K562 (cell line): Measurements from ENCODE around the gene MYLIP. TPM values are rescaled to one million over a fixed set of nuclear protein-coding genes. Genes with fewer than 3 reads are reported as not detected.

ENCODE experiments used
- ATAC-seq: fragments of 200-7000 bp; cut with Tn5 transposase; 3 replicates; pipeline ENCODE4 v1.9.1; 2020; ENCODE audit warnings: moderate library complexity
- BruUV-seq: library from RNA; stranded (reverse); fragments of 400-500 nt; replicated peaks from 2 replicates; lab custom pipeline; 2021; lab: Mats Ljungman, UMichigan
- CTCF ChIA-PET: fragments of 300-600 bp; formaldehyde crosslinking; extraction: SDS; loops from one replicate; lab custom pipeline; 2021; ENCODE audit warnings: low intra/inter-chr PET ratio; lab: Yijun Ruan, JAX
- POLR2A ChIA-PET: fragments of 300-600, 350-650 bp; sonication (Branson Sonifier 250); formaldehyde crosslinking; extraction: SDS; loops from one replicate; lab custom pipeline; 2021; ENCODE audit warnings: antibody characterized with exemption, inconsistent platforms; lab: Yijun Ruan, JAX
- DNase-seq, 4 experiments: peaks; one replicate each; pipeline versions ENCODE4 v3.0.0 to v3.0.0-alpha.2; 2011 to 2018; ENCODE audit warnings: low spot score in 3 of 4, mixed read lengths in 3 of 4; ENCODE audit errors: extremely low read depth in 1 of 4
- FAIRE-seq: peaks from 2 replicates; lab custom pipeline; 2011; peaks lifted over from hg19 to GRCh38; lab: Jason Lieb, UNC
- H2AFZ ChIP-seq: 2 replicates; pipeline ENCODE4 v1.6.0; 2011; ENCODE audit warnings: low read depth, low read length, control low read depth, inconsistent platforms
- H3K27ac ChIP-seq: fragments of 200-600 bp; 3 replicates; pipeline ENCODE4 v1.8.0; 2011; ENCODE audit warnings: low read depth, mild to moderate bottlenecking, control low read depth, inconsistent platforms, low read length, moderate library complexity, mixed read lengths; ENCODE audit errors: extremely low read depth
- H3K27me3 ChIP-seq, 2 experiments: fragments of 300-600 bp in 1 of 2; 2 replicates in 1 of 2; 3 replicates in 1 of 2; pipeline versions ENCODE4 v1.6.0 to v1.8.0; 2011; ENCODE audit warnings: inconsistent platforms in 2 of 2, low read length in 2 of 2, mild to moderate bottlenecking in 1 of 2, mixed read lengths in 1 of 2, moderate library complexity in 1 of 2; ENCODE audit not compliant: control insufficient read depth in 2 of 2, insufficient read depth in 2 of 2
- H3K36me3 ChIP-seq: fragments of 300-600 bp; 3 replicates; pipeline ENCODE4 v1.8.0; 2011; ENCODE audit warnings: mild to moderate bottlenecking, low read length, inconsistent platforms; ENCODE audit not compliant: control insufficient read depth, insufficient read depth
- H3K4me1 ChIP-seq, 2 experiments: fragments of 200-600 bp in 1 of 2; replicated peaks in 1 of 2; 2 replicates in 1 of 2; 3 replicates in 1 of 2; pipeline versions ENCODE4 v1.5.1 to v1.8.0; 2011; ENCODE audit warnings: inconsistent platforms in 2 of 2, low read length in 2 of 2, mild to moderate bottlenecking in 1 of 2, mixed read lengths in 1 of 2, moderate library complexity in 1 of 2; ENCODE audit not compliant: control insufficient read depth in 2 of 2, insufficient read depth in 2 of 2
- H3K4me2 ChIP-seq: 2 replicates; pipeline ENCODE4 v1.6.1; 2011; ENCODE audit warnings: low read length, control low read depth, inconsistent platforms, mixed read lengths; ENCODE audit not compliant: insufficient read depth
- H3K4me3 ChIP-seq: fragments of 200-600 bp; sonication (generic), shearing (Covaris generic); 2 replicates; pipeline ENCODE4 v1.5.1; 2016; ENCODE audit warnings: control low read depth, inconsistent platforms
- H3K79me2 ChIP-seq: fragments of 200-600 bp; 3 replicates; pipeline ENCODE4 v1.8.0; 2011; ENCODE audit warnings: low read length, inconsistent platforms; ENCODE audit not compliant: control insufficient read depth, insufficient read depth
- H3K9ac ChIP-seq, 2 experiments: 2 replicates each; pipeline versions ENCODE4 v1.6.0 to v1.6.1; 2011; ENCODE audit warnings: low read depth in 2 of 2, low read length in 2 of 2, control low read depth in 1 of 2, inconsistent platforms in 1 of 2, mild to moderate bottlenecking in 1 of 2, mixed read lengths in 1 of 2; ENCODE audit not compliant: insufficient read depth in 1 of 2
- H3K9me1 ChIP-seq: one replicate; pipeline ENCODE4 v1.6.0; 2011; ENCODE audit warnings: inconsistent platforms, mild to moderate bottlenecking, low read length, moderate library complexity; ENCODE audit not compliant: control insufficient read depth, insufficient read depth
- H3K9me3 ChIP-seq: replicated peaks from 2 replicates; pipeline ENCODE4 v1.5.1; 2011; ENCODE audit warnings: low read depth, low read length, inconsistent platforms; ENCODE audit not compliant: control insufficient read depth, insufficient read depth
- H4K20me1 ChIP-seq: replicated peaks from 2 replicates; pipeline ENCODE4 v1.6.1; 2011; ENCODE audit warnings: low read length, inconsistent platforms, mixed read lengths; ENCODE audit not compliant: control insufficient read depth, insufficient read depth
- CBX8 ChIP-seq: fragments of 200-600 bp; sonication (generic); IDR thresholded peaks from 2 replicates; pipeline ENCODE4 v1.6.1; 2012; ENCODE audit warnings: borderline replicate concordance, mixed run types, low read depth, mild to moderate bottlenecking, moderate library complexity, mixed read lengths, low read length, control low read depth, inconsistent platforms; ENCODE audit not compliant: poor library complexity, severe bottlenecking; ENCODE audit errors: extremely low read depth
- GABPB2 ChIP-seq: fragments of 250-450 bp; sonication (Bioruptor Pico); conservative IDR thresholded peaks from 2 replicates; pipeline ENCODE4 v1.5.1; 2021; ENCODE audit warnings: mild to moderate bottlenecking
- IFI16 ChIP-seq: fragments of 250-450 bp; sonication (Bioruptor Pico); IDR thresholded peaks from 2 replicates; pipeline ENCODE4 v2.1.2; 2022; ENCODE audit warnings: mild to moderate bottlenecking, inconsistent platforms
- ILF3 ChIP-seq: fragments of 450-650 bp; IDR thresholded peaks from 2 replicates; pipeline ENCODE4 v1.6.1; 2018; ENCODE audit warnings: antibody characterized with exemption, mild to moderate bottlenecking, moderate library complexity, borderline replicate concordance
- KDM1A ChIP-seq, 2 experiments: fragments of 450-650 bp; IDR thresholded peaks; 2 replicates each; pipeline ENCODE4 v1.6.1; 2016; ENCODE audit warnings: mild to moderate bottlenecking in 2 of 2
- KDM5B ChIP-seq: fragments of 200-600 bp; sonication (generic); IDR thresholded peaks from 2 replicates; pipeline ENCODE4 v1.6.1; 2012; ENCODE audit warnings: low read depth, mild to moderate bottlenecking, moderate library complexity, low read length, control low read depth, inconsistent platforms; ENCODE audit not compliant: insufficient replicate concordance
- KHSRP ChIP-seq: fragments of 450-650 bp; IDR thresholded peaks from 2 replicates; pipeline ENCODE4 v1.6.1; 2017
- NELFE ChIP-seq: IDR thresholded peaks from 2 replicates; pipeline ENCODE4 v1.6.1; 2011; ENCODE audit warnings: mild to moderate bottlenecking; ENCODE audit not compliant: insufficient read depth, insufficient read length
- POLR2A ChIP-seq: fragments of 450-650 bp; conservative IDR thresholded peaks from 2 replicates; pipeline ENCODE4 v1.6.1; 2016
- POLR2AphosphoS5 ChIP-seq: IDR thresholded peaks from 2 replicates; pipeline ENCODE4 v1.6.1; 2011; ENCODE audit warnings: mild to moderate bottlenecking, low read depth, low read length, moderate library complexity; ENCODE audit not compliant: control insufficient read depth, insufficient read depth
- POLR3A ChIP-seq: IDR thresholded peaks from 2 replicates; pipeline ENCODE4 v1.6.1; 2011; ENCODE audit warnings: borderline replicate concordance, mild to moderate bottlenecking, moderate library complexity; ENCODE audit not compliant: insufficient read length, insufficient read depth; ENCODE audit errors: extremely low read depth
- RBFOX2 ChIP-seq: fragments of 200-400 bp; formaldehyde crosslinking; IDR thresholded peaks from 2 replicates; pipeline ENCODE4 v1.6.1; 2017; ENCODE audit warnings: low read depth, mild to moderate bottlenecking, low read length, moderate library complexity
- SP2 ChIP-seq: IDR thresholded peaks from 2 replicates; pipeline ENCODE4 v1.6.1; 2011; ENCODE audit warnings: mild to moderate bottlenecking, low read depth, low read length, moderate library complexity; ENCODE audit not compliant: poor library complexity, severe bottlenecking; ENCODE audit errors: extremely low read depth
- SUPT5H ChIP-seq: fragments of 450-650 bp; IDR thresholded peaks from 2 replicates; pipeline ENCODE4 v1.6.1; 2016
- WGBS: fragments of 100-300 bp; shearing (Covaris generic); methylation state at CpG from one replicate; pipeline ENCODE4 v1.1.6; 2016; ENCODE audit warnings: low coverage, mixed read lengths; ENCODE audit not compliant: insufficient coverage; ENCODE audit errors: missing lambda C conversion rate; 5-methylcytosine and 5-hydroxymethylcytosine counted together
- in situ Hi-C: fragments of 300-500 bp; cut with MboI; formaldehyde crosslinking; loops from 4 replicates; pipeline ENCODE4 v1.15.0; 2018; ENCODE audit warnings: inconsistent platforms, mixed read lengths
- intact Hi-C: fragments of 100-400 bp; cut with micrococcal nuclease; formaldehyde crosslinking; loops from 2 replicates; pipeline ENCODE4 v1.14.2; 2022
- polyA plus RNA-seq, 8 experiments: library from polyadenylated mRNA; depleted of rRNA in 4 of 8; stranded (reverse) in 5 of 8; unstranded in 3 of 8; fragments of >200 nt; fragmentation: Nextera tagmentation in 2 of 8; fragmentation: Illumina TruSeq in 1 of 8; extraction: Ambion mirVana in 2 of 8; extraction: Trizol in 1 of 8; gene quantifications; 2 replicates each; pipeline versions ENCODE4 v1.2.1 to v1.2.3, GENCODE V29; 2011 to 2014; ENCODE audit warnings: inconsistent platforms in 1 of 8, missing spikeins in 1 of 8
- total RNA-seq, 7 experiments: library from RNA; depleted of rRNA in 6 of 7; stranded (reverse); fragments of >200 nt in 6 of 7; fragmentation: Illumina TruSeq in 2 of 7; extraction: Trizol in 2 of 7; gene quantifications; 2 replicates each; pipeline versions ENCODE4 v1.2.1 to v1.2.3, GENCODE V29; 2011 to 2021; ENCODE audit warnings: low replicate concordance in 1 of 7

Gene MYLIP
- total and polyA plus RNA-seq, 9 of the 15 experiments (the other 6 are each of a cell fraction or from before 2014, with no cell fraction given) = 10.8 to 43.5 (median 31.5) TPM

DNA sequence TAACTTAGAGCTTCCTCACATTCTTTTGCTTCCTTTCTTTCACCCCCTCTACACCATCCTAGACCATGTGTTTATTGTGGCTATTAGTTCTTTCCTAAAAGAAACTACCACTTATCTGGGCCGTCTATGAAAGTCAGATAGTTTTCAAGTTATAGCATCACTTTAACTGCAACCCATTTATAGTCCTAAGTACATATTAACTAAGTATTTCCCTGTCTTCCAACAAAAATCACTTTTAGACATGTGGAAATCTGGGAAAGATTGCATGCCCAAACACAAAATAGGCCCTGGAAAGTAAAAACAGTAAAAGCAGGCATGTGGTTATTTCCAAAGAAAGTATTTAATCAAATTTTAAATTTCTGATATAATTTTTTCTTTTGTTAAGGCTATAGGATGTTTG is 5.5 kb downstream of the MYLIP start:
- peaks cover 5 to 40% of the 10 kb centered on the region in 2 experiments for H3K4me1 ChIP-seq
- no TSS peak for BruUV-seq

DNA sequence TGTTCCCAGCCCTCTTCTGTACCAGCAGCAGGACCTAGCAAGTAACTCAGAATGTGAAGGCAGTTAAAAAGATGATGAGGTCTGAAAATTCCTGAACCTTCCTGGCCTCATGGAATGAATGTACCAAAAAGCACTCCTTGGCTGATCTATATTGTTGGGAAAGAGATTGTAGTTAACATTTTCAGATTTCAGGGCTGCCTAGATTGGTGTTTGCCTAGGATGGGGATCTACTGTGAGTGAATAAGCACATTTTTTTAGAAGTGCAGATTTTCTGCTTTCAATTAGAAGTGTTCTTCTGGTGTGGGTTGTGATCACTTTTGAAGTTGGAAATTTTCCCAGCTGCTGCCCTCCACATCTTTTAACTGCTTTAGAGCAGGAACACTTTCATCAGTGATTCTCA is 6.2 kb downstream of the MYLIP start:
- TF ChIP-seq SUPT5H = peak; percentile 40
- TF ChIP-seq GABPB2 (CRISPR knock-in tag) = 0 out of 2 replicates have a peak, but pooled peaks have one; percentile 25
- peak; percentile 53 for TF ChIP-seq POLR2AphosphoS5
- TF ChIP-seq SP2 = no peak
- peak; percentile 20 for TF ChIP-seq KDM5B
- no peak for TF ChIP-seq NELFE
- 0 out of 4 replicates have a peak, but pooled peaks have one; percentile 8 to 17 for TF ChIP-seq KDM1A (IDR thresholded peaks at IDR 0.05)
- no peak for TF ChIP-seq POLR3A
- TF ChIP-seq POLR2A = peak; percentile 53
- 0 out of 2 replicates have a peak, but pooled peaks have one; percentile 31 for TF ChIP-seq RBFOX2
- BruUV-seq = no TSS peak
- H3K27me3 ChIP-seq = no peaks in the 10 kb centered on the region
- H4K20me1 ChIP-seq = peaks cover 73% of the 10 kb centered on the region
- peaks cover 2 to 40% of the 10 kb centered on the region in 2 experiments for H3K4me1 ChIP-seq
- no peak overlapping the region for H3K4me3 ChIP-seq
- no peak for DNase-seq
- no peak for ATAC-seq
- intact Hi-C loops = no loop called here
- peaks cover 6% of the 10 kb centered on the region for H3K9me1 ChIP-seq
- CTCF ChIA-PET = interaction anchor here (1.4 kb wide), 1 partner anchor 444 kb away, joined by 4 read pairs; no protein-coding TSS in a partner anchor
- H3K9me3 ChIP-seq = no peaks in the 10 kb centered on the region
- no peak overlapping the region; a peak in 1 of 4 replicates for H3K9ac ChIP-seq
- FAIRE-seq = no peak
- peak overlapping the region; percentile 59 for H3K4me2 ChIP-seq
- H3K79me2 ChIP-seq = peaks cover 100% of the 10 kb centered on the region
- in situ Hi-C loops = no loop called here
- peaks cover 97% of the 10 kb centered on the region for H3K36me3 ChIP-seq
- no peak overlapping the region for H3K27ac ChIP-seq
- POLR2A ChIA-PET = interaction anchor here (0.6 to 10.6 kb wide), 4 partner anchors 12 to 354 kb away, joined by 3 to 186 read pairs (median 86); no protein-coding TSS in a partner anchor
- H2AFZ ChIP-seq = no peak overlapping the region

More for the DNA sequence above, 5.5 kb downstream of the MYLIP start:
- peaks cover 92% of the 10 kb centered on the region for H3K36me3 ChIP-seq
- no peak overlapping the region for H3K27ac ChIP-seq
- peaks cover 6% of the 10 kb centered on the region for H3K9me1 ChIP-seq
- H3K9me3 ChIP-seq = no peaks in the 10 kb centered on the region
- peaks cover 100% of the 10 kb centered on the region for H3K79me2 ChIP-seq
- no peak overlapping the region for H3K9ac ChIP-seq
- DNase-seq (no peak), FAIRE-seq (no peak), ATAC-seq (no peak)
- no peak overlapping the region for H3K4me2 ChIP-seq
- POLR2A ChIA-PET = interaction anchor here (0.5 to 10.6 kb wide), 14 partner anchors 12 to 629 kb away, joined by 3 to 186 read pairs (median 4); no protein-coding TSS in a partner anchor
- 29% methylated on average over 1 of the region's 1 CpG for WGBS
- H2AFZ ChIP-seq = no peak overlapping the region
- intact Hi-C loops = loop anchor here (5.0 kb wide), 1 partner anchor 133 kb away; no protein-coding TSS in a partner anchor
- no peak overlapping the region for H3K4me3 ChIP-seq
- CTCF ChIA-PET = no interaction called here
- H4K20me1 ChIP-seq = peaks cover 72% of the 10 kb centered on the region
- H3K27me3 ChIP-seq = no peaks in the 10 kb centered on the region
- TF ChIP-seq IFI16 (CRISPR knock-in tag) (no peak), ILF3 (0 out of 2 replicates have a peak, but pooled peaks have one; percentile 1), KHSRP (0 out of 2 replicates have a peak, but pooled peaks have one; percentile 4), CBX8 (no peak)
- in situ Hi-C loops = no loop called here
